Peyer's patch (tissue), 4 donors: ENCODE data around the gene TUBGCP5. TPM values are rescaled to one million over a fixed set of nuclear protein-coding genes. Genes with fewer than 3 reads are reported as not detected.
"Not testable (repeated sequence)": the region's sequence is repeated elsewhere in the genome, so short reads cannot be mapped to it uniquely, and the experiment has no call there.

Experiments used
- DNase-seq, 3 donors: peaks; one replicate each; pipeline ENCODE4 v3.0.0-alpha.2; 2017 to 2019
- H3K27ac ChIP-seq, 4 donors: fragments of 200-600 bp; sonication (generic); one replicate each; pipeline ENCODE4 v1.5.1; 2016 to 2019
- H3K27me3 ChIP-seq, 2 donors: fragments of 200-600 bp; sonication (generic); one replicate each; pipeline ENCODE4 v1.5.1; 2019
- H3K36me3 ChIP-seq, 3 donors: fragments of 200-600 bp; sonication (generic); one replicate each; pipeline ENCODE4 v1.5.1; 2016 to 2019
- H3K4me1 ChIP-seq, 4 donors: fragments of 200-600 bp; sonication (generic); one replicate each; pipeline ENCODE4 v1.5.1; 2016 to 2019
- H3K4me3 ChIP-seq, 4 donors: fragments of 200-600 bp; sonication (generic); 1 replicate in 3 of 4; 2 replicates in 1 of 4; pipeline ENCODE4 v1.5.1; 2016 to 2019; ENCODE audit warnings: mild to moderate bottlenecking in 1 of 4
- H3K9me3 ChIP-seq, 4 donors: fragments of 200-600 bp; sonication (generic); one replicate each; pipeline ENCODE4 v1.5.1; 2016 to 2019; ENCODE audit warnings: mild to moderate bottlenecking in 1 of 4
- POLR2A ChIP-seq, 2 donors: fragments of 450-650 bp; IDR thresholded peaks; one replicate each; pipeline ENCODE4 v1.5.1; 2017; ENCODE audit warnings: antibody characterized with exemption in 2 of 2, mild to moderate bottlenecking in 2 of 2, moderate library complexity in 2 of 2
- total RNA-seq, 4 donors: library from RNA; depleted of rRNA; stranded (reverse); fragments of >200 nt; gene quantifications; one replicate each; pipeline ENCODE4 v1.1.0, GENCODE V29; 2016
- TF ChIP-seq, protein P1 (sequence below), 6 experiments: fragments of 450-650 bp in 4 of 6; fragments of 200-600 bp in 2 of 6; sonication (generic) in 1 of 6; IDR thresholded peaks; one replicate each; pipeline ENCODE4 v1.5.1; 2017 to 2019; ENCODE audit warnings: antibody characterized with exemption in 6 of 6, mild to moderate bottlenecking in 3 of 6, moderate library complexity in 1 of 6

TUBGCP5 gene
- total RNA-seq, 4 donors from 2014 or later = 10.3 to 35.5 (median 26.1) TPM

DNA sequence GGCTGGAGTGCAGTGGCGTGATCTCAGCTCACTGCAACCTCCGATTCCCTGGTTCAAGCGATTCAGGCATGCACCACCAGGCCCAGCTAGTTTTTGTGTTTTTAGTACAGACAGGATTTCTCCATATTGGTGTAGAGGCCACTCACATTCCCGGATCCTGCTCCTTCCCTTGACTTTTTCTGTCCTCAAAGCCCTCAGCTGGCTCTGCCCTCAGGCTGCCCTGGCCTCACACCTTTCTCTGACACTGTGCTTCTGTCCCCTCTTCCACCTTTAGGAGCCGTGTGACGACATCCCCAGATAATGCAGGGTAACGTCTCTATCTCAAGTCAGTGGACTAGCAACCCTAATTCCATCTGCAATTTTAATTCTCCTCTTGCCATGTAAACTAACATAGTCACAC is 50.6 kb downstream of the TUBGCP5 start:
- peak in 1 of 3 donors; percentile 8 for DNase-seq
- H3K27ac ChIP-seq = no peak overlapping the region
- H3K9me3 ChIP-seq = no peaks in the 10 kb centered on the region
- no peak for TF ChIP-seq POLR2A (IDR thresholded peaks at IDR 0.05)
- TF ChIP-seq, protein P1, sequence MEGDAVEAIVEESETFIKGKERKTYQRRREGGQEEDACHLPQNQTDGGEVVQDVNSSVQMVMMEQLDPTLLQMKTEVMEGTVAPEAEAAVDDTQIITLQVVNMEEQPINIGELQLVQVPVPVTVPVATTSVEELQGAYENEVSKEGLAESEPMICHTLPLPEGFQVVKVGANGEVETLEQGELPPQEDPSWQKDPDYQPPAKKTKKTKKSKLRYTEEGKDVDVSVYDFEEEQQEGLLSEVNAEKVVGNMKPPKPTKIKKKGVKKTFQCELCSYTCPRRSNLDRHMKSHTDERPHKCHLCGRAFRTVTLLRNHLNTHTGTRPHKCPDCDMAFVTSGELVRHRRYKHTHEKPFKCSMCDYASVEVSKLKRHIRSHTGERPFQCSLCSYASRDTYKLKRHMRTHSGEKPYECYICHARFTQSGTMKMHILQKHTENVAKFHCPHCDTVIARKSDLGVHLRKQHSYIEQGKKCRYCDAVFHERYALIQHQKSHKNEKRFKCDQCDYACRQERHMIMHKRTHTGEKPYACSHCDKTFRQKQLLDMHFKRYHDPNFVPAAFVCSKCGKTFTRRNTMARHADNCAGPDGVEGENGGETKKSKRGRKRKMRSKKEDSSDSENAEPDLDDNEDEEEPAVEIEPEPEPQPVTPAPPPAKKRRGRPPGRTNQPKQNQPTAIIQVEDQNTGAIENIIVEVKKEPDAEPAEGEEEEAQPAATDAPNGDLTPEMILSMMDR (IDR thresholded peaks at IDR 0.05) = no peak
- no peak overlapping the region for H3K4me3 ChIP-seq
- H3K36me3 ChIP-seq = peaks cover 0 to 2% (median 0%) of the 10 kb centered on the region in 3 donors
- H3K27me3 ChIP-seq = no peaks in the 10 kb centered on the region
- H3K4me1 ChIP-seq = no peaks in the 10 kb centered on the region

DNA sequence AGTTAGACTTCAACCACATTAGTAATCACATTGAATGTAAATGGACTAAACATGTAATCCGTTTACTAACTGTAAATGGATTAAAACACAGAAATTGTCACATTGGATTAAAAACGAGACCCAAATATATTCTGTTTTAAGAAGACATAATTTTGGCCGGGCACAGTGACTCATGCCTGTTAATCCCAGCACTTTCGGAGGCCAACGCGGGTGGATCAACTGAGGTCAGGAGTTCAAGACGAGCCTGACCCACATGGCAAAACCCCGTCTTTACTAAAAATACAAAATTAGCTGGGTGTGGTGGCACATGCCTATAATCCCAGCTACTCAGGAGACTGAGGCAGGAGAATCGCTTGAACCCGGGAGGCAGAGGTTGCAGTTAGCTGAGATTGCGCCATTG is 57.4 kb downstream of the TUBGCP5 start:
- not testable (repeated sequence) for H3K36me3 ChIP-seq, H3K27me3 ChIP-seq, H3K4me3 ChIP-seq, H3K9me3 ChIP-seq, H3K27ac ChIP-seq
- DNase-seq = peak in 1 of 3 donors; percentile 34
- peaks cover 0 to 13% (median 2%) of the 10 kb centered on the region in 4 donors for H3K4me1 ChIP-seq

DNA sequence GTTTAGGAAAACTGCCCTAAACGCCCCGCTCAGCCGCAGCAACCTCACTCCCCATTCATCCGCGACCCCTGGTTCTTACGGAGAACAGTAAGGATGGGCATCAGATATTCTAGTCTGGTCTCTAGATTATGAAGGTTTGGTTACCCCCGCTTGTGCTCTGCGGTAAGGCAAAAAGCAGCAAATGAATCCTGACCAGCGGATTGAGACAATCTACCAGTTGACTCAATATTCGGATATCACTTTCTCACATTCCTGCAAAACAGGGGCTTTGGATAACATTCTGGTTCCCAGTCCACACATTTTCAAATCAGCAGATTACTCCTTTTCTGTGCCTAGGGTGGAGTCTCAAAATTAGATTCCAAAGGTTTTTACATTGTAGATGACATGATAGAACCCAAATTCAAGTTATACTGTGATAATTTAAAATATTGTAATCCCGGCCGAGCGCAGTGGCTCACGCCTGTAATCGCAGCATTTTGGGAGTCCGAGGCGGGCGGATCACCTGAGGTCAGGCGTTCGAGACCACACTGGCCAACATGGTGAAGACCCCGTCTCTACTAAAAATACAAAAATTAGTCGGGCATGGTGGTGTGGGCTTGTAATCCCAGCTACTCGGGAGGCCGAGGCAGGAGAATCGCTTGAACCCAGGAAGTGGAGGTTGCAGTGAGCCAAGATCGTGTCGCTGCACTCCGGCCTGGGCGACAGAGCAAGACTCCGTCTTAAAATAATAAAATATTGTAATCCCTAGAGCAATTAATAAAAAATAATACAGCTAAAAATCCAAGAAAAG is 58.1 kb downstream of the TUBGCP5 start:
- TF ChIP-seq, protein P1 (IDR thresholded peaks at IDR 0.05) = no peak
- no peak for TF ChIP-seq POLR2A (IDR thresholded peaks at IDR 0.05)
- peak in 1 of 3 donors; percentile 40 for DNase-seq
- Histone ChIP-seq H3K27ac (peak overlapping the region; percentile 71 to 88 (median 82)), H3K4me1 (peaks cover 0 to 13% (median 2%) of the 10 kb centered on the region in 4 donors), H3K4me3 (peak overlapping the region; percentile 74 to 92 (median 82)), H3K36me3 (no peaks in the 10 kb centered on the region), H3K27me3 (no peaks in the 10 kb centered on the region), H3K9me3 (no peaks in the 10 kb centered on the region)

DNA sequence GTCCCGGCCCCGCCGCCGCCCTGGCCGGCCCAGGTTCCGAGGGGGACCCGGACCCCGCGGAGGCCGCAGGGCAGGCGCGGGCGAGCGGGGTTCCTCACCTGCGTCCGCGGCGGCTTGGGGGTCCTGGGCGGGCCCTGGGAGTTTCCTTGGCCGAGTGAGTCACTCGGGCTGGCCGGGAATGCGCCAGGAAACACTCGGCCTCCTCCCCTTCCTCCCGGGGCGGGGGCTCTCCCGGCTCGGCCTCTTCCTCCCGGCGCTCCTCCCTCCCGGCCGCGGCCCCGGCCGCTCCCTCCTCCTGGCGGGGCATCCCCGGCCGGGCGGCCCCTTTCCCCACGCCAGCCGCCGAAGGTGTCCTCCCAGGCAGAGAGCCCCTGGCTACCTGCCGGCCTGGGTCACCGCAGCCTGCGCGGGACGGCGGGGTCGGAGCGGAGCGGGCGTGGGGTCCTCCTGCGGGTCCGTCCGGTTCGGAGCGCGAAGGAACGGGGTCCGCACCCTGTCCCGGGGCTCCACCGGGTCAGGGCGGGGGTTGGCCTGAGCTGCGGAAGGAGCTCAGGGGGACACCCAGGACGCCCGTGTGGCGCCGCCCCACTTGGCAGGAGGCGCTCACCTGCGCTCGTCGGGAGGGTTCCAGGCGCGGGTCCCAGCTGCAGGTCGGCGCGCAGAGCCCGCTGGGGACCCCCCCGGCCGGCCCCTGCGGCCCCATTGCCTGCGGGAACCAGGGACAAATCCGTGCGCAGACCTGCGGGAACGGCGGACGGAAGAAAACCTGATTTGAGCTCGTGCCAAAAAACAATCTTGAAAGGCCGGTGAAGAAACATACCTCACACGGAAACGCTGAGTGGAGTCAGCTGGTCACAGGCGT is 58.9 kb downstream of the TUBGCP5 start, which contains the start of gene CYFIP1:
Gene CYFIP1 (minus strand): TSS at position 180 of the 862 bp plus-strand sequence. CDS start 33,083 bp downstream, outside the sequence.
- peak within 1 kb of the TSS; percentile 71 to 88 (median 82) for H3K27ac ChIP-seq
- no peaks in the 10 kb centered on the region for H3K36me3 ChIP-seq
- H3K4me3 ChIP-seq = peak within 1 kb of the TSS; percentile 74 to 92 (median 82)
- peak; percentile 31 to 92 (median 88) for DNase-seq
- H3K4me1 ChIP-seq = peaks cover 0 to 13% (median 2%) of the 10 kb centered on the region in 4 donors
- TF ChIP-seq POLR2A (IDR thresholded peaks at IDR 0.05) = peak; percentile 47 to 52
- TF ChIP-seq, protein P1 (IDR thresholded peaks at IDR 0.05) = no peak
- no peaks in the 10 kb centered on the region for H3K9me3 ChIP-seq
- H3K27me3 ChIP-seq = no peaks in the 10 kb centered on the region

DNA sequence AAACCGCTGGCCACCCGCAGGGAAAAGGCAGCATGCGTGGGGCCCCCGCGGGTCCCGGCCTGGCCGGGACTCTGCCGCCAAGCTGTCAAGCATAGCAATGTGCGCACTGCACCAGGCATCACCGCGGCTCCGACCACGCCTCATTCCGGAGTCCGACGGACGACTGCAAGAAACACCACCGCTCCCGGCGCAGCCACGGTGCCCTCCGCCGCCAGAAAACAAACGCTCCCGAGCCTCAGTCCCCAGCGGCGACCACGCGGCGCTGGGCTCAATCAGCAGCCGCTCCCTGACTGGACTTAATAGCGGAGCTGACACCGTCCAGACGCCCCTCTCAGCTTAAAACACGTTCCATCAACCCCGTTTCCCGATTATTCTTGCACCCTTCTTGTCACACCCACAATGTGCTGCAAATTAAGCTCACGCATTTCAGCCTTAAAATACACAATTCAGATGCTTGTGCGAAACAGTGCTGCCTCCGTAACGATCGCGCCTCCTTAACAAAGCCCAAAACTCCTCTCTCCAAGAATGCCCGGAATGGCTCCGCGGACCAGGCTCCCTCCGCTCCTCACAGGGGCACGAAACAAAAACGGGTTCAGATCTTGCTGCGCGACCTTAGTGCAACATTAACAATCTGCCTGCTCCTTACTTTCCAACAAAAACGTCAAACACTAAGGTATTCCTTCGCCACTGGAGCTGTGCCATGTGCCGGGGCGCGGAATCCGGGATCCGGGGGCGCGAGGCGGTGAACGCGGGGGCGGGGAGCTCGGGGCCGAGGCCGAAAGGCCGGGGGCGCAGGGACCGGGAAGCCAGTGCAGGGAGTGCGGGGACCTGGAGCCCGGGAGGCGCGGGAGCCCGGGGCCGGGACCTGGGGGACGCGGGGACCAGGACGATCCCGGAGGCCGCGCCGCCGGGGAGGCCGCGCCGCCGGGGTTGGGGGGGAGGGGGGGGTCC is 59.9 kb downstream of the TUBGCP5 start:
- peak; percentile 49 to 86 (median 85) for DNase-seq
- TF ChIP-seq, protein P1 (IDR thresholded peaks at IDR 0.05) = peak in 2 of 6 experiments; percentile 6 to 22
- TF ChIP-seq POLR2A (IDR thresholded peaks at IDR 0.05) = no peak
- Histone ChIP-seq H3K27me3 (no peaks in the 10 kb centered on the region), H3K9me3 (no peaks in the 10 kb centered on the region), H3K4me1 (peaks cover 0 to 13% (median 2%) of the 10 kb centered on the region in 4 donors), H3K4me3 (peak overlapping the region; percentile 74 to 92 (median 82)), H3K36me3 (no peaks in the 10 kb centered on the region), H3K27ac (peak overlapping the region; percentile 71 to 88 (median 82))
